ENCODE data around the gene CSTF3.
A peak's percentile ranks its signal among the peaks of the same experiment; 100 is the strongest.

The CSTF3 gene

DNA sequence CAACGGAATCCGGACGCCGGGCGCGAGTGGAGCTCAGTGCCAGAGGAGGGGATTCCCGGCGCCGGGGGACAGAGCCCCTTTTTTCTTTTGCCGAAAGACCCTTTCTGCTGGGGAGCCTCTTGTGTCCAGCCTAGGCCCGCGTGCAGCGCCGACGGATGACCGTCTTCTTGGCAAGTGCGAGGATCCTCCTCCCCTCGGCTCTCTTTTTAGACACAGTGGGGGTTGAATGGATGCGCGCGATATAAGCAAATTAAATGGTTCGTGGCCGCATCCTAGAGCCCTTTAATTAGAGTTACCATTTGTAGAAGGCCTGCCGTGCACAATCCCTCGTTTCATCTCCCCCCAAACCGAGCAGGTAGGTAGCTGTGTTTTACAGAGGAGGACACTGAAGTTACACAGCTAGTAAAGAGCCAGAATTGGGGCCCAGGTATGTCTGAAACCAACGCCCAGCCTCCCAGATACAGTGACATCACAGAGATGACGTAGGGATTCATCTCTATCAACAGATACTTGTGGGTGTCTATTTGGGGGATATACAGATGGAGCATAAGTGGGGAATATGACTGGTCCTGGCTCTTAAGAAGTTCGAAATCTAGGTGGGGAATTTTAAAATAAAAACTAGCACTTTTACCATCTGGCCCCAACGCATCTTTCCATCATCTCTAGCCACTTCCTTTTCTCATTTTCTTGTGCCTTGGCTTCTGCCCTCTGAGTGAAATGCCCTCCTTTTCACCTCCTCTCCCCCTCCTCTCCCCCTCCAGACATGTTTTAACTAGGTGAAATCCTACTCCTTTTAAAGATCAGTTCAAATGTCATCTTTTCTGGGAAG lies 121.0 kb downstream of the CSTF3 start:
- no peak for DNase-seq

DNA sequence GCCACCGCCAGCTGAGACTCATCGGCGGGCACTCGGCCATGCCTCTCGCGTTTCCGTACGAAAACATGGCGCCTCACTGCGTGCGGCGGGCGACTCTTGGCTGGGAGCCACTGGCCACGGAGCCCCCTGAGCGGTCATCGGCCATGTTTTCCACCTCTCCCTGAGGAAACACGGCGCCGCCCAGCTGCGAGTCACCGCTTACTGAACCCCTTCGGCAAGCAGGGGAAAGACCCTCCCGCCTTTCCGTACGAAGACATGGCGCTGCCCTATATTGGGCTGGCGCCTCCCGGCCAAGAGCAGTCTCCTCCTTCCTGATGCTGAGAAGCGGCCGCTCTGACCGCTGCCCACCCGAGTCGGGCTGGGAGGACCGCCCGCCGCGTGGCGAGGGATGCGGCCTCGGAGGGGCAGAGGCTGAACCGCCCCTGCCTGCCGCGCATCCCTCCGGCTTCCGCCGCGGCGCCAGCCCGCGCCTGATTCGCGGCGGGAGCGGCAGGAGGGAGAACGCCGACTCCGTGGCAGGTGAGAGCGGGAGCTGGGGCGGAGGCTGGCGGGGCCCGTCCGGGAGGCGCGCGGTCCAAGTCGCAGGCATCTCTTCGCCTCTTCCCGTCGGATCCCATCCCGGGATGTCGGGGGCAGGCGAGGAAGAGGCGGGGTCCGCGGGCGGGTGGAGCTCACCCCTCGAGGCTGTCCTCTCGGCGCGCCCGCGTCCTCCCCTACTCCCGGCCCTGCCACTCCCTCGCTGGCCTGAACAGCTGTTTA lies 121.8 kb downstream of the CSTF3 start, which contains the start of gene TCP11L1:
Gene TCP11L1 (plus strand): TSS at position 299 of the 759 bp plus-strand sequence. CDS start 4,202 bp downstream, outside the sequence.
- DNase-seq = peak; percentile 75

DNA sequence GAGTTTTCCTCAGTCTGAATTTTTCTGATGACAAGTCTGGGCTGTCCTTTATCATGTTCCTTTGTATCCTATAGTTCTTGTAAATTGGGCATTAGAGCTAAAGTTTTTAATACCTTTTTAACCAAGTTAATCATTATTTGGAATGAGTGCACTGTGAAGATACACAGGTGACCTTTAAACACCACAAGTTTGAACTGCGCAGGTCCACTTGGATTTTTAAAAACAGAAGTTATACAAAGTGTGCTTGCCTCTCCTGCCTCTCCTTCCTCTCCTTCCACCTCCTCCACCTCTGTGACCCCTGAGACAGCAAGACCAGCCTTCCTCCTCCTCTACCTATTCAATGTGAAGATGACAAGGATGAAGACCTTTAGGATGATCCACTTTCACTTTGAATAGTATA lies 126.3 kb downstream of the CSTF3 start:
- no peak for DNase-seq

Measured in NCI-H1417 treated with DMSO at 0.1 percent for 48 hours (cell line).